ENCODE results near the gene CASP4.

Gene CASP4

GRCh38 chr11:104895634-104896033, 72.7 kb downstream of the CASP4 start:
- H3K4me3 Mint-ChIP-seq = no peak overlapping the region
- no peak for DNase-seq
- no peak overlapping the region for H3K27ac Mint-ChIP-seq
- peaks cover 17% of the 10 kb centered on the region for H3K36me3 Mint-ChIP-seq
- CTCF ChIA-PET = interaction anchor here (1.0 to 1.3 kb wide), 2 partner anchors 9 to 12 kb away, joined by 4 read pairs; no protein-coding TSS in a partner anchor
- H3K27me3 Mint-ChIP-seq = no peaks in the 10 kb centered on the region
- H3K4me1 Mint-ChIP-seq = peaks cover 21% of the 10 kb centered on the region
- H3K9me3 Mint-ChIP-seq = no peaks in the 10 kb centered on the region

- Mint-ChIP-seq H3K27me3 (no peaks in the 10 kb centered on the region), H3K4me3 (no peak overlapping the region), H3K4me1 (peaks cover 20% of the 10 kb centered on the region), H3K36me3 (peaks cover 11% of the 10 kb centered on the region), H3K9me3 (no peaks in the 10 kb centered on the region), H3K27ac (no peak overlapping the region)
- CTCF ChIA-PET = no interaction called here
- no peak for DNase-seq
These were observed 74.5 kb downstream of the CASP4 start for GRCh38 chr11:104893876-104894275.
